Measurements from ENCODE around the gene DPP6. TPM values are rescaled to one million over a fixed set of nuclear protein-coding genes. Genes with fewer than 3 reads are reported as not detected.

The DPP6 gene
- total RNA-seq, 4 donors from 2014 or later: 0.38 TPM; not detected in 2

GRCh38 chr7:154579711-154580110 is 527.5 kb downstream of the DPP6 start:
- no peak overlapping the region for H3K4me3 ChIP-seq
- H3K27me3 ChIP-seq: no peaks in the 10 kb centered on the region
- H3K9me3 ChIP-seq: peaks cover 0 to 6% (median 0%) of the 10 kb centered on the region in 3 donors
- whole genome bisulfite sequencing, 2 donors: 82 to 87% methylated on average over 8 to 9 of the region's 9 CpGs
- no peak overlapping the region for H3K27ac ChIP-seq
- H3K36me3 ChIP-seq: no peaks in the 10 kb centered on the region
- intact Hi-C loops (cut with DNase I): no loop called here
- H3K4me1 ChIP-seq: no peaks in the 10 kb centered on the region
- TF ChIP-seq, protein P1, sequence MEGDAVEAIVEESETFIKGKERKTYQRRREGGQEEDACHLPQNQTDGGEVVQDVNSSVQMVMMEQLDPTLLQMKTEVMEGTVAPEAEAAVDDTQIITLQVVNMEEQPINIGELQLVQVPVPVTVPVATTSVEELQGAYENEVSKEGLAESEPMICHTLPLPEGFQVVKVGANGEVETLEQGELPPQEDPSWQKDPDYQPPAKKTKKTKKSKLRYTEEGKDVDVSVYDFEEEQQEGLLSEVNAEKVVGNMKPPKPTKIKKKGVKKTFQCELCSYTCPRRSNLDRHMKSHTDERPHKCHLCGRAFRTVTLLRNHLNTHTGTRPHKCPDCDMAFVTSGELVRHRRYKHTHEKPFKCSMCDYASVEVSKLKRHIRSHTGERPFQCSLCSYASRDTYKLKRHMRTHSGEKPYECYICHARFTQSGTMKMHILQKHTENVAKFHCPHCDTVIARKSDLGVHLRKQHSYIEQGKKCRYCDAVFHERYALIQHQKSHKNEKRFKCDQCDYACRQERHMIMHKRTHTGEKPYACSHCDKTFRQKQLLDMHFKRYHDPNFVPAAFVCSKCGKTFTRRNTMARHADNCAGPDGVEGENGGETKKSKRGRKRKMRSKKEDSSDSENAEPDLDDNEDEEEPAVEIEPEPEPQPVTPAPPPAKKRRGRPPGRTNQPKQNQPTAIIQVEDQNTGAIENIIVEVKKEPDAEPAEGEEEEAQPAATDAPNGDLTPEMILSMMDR (IDR thresholded peaks at IDR 0.05): no peak
- no peak for TF ChIP-seq POLR2A (IDR thresholded peaks at IDR 0.05)
- no peak for DNase-seq

- H3K27ac ChIP-seq: no peak overlapping the region
- intact Hi-C loops (cut with DNase I): no loop called here
- no peaks in the 10 kb centered on the region for H3K36me3 ChIP-seq
- H3K4me3 ChIP-seq: no peak overlapping the region
- no peaks in the 10 kb centered on the region for H3K27me3 ChIP-seq
- DNase-seq: no peak
- peaks cover 0 to 15% (median 0%) of the 10 kb centered on the region in 3 donors for H3K9me3 ChIP-seq
- H3K4me1 ChIP-seq: no peaks in the 10 kb centered on the region
- WGBS, 2 donors: 77 to 85% methylated on average over 10 of the region's 10 CpGs
- TF ChIP-seq, protein P1 (IDR thresholded peaks at IDR 0.05): no peak
These were observed 529.2 kb downstream of the DPP6 start for GRCh38 chr7:154581251-154581890.

- WGBS, 2 donors: 88 to 90% methylated on average over 8 to 15 of the region's 15 CpGs
- Histone ChIP-seq H3K4me3 (no peak overlapping the region), H3K4me1 (no peaks in the 10 kb centered on the region), H3K27me3 (no peaks in the 10 kb centered on the region), H3K9me3 (peaks cover 0 to 19% (median 0%) of the 10 kb centered on the region in 3 donors), H3K36me3 (no peaks in the 10 kb centered on the region), H3K27ac (no peak overlapping the region)
- TF ChIP-seq, protein P1 (IDR thresholded peaks at IDR 0.05): no peak
- no peak for TF ChIP-seq POLR2A (IDR thresholded peaks at IDR 0.05)
- no peak for DNase-seq
- intact Hi-C loops (cut with DNase I): no loop called here
These were observed 531.3 kb downstream of the DPP6 start for GRCh38 chr7:154583454-154583853.

DNA sequence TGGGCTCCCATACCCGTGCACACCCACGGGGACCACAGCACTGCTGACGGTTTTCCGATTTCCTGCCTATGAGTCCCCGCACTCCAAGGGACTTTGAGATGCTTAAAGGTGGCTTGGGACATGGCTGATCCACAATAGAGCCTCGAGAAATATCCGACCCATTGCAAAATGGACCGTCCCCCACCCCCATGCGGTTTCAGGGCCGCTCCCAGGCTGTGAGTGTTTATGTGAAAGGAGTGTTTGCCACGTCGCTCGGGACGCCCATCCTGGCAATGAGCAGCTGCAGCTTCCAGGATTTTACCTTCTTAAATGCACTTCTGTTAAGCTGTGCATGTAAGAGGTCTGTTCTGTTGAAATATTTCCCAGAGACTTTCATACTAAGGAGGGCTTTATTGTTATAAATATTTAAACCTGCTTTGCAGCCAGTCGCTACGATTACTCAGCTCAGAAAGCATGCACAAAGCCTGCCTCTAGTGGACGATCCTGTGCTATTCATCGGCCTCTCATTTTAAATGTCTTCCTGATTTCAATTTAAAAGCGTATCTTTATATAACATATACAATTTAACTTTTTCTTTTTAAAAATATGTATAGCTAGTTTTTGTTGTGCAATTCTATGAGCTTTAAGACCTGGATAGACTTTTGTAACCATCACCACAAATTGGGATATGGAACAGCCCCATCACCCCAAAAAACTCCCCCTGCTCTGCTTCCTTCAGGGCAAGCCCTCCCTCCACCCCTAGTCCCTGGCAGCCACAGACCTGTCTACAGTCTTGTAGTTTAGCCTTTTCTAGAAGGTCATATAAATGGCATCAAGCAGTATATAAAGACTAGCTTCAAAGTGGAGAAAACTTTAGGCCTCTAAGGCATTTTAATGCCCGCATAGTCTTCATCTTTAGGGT is 532.4 kb downstream of the DPP6 start:
- no peaks in the 10 kb centered on the region for H3K27me3 ChIP-seq
- intact Hi-C loops (cut with DNase I): no loop called here
- H3K27ac ChIP-seq: no peak overlapping the region
- DNase-seq: no peak
- WGBS, 2 donors: 48 to 62% methylated on average over 16 to 18 of the region's 20 CpGs
- no peak for TF ChIP-seq POLR2A (IDR thresholded peaks at IDR 0.05)
- TF ChIP-seq, protein P1 (IDR thresholded peaks at IDR 0.05): peak in 1 of 6 experiments; percentile 14
- no peaks in the 10 kb centered on the region for H3K36me3 ChIP-seq
- H3K4me3 ChIP-seq: no peak overlapping the region
- peaks cover 0 to 17% (median 0%) of the 10 kb centered on the region in 3 donors for H3K9me3 ChIP-seq
- no peaks in the 10 kb centered on the region for H3K4me1 ChIP-seq

DNA sequence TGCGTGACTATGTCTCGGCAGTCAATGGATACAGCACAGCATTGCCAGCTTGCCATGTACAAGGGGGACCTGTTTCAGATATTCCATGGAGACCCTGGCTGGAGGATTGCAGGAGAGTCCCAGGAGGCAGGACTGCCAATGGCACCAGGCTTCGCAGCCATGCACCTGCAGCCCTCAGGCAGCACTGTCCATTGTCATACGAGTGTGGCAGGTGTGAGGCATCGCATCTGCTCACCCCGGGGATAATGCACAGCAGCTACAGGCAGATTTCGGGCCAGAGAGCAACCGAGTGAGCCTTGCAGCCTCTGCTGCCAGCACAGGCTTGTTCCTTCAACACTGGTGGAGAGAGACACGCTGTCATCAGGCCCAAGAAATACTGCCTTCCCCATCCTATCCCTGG is 535.6 kb downstream of the DPP6 start:
- Histone ChIP-seq H3K36me3 (no peaks in the 10 kb centered on the region), H3K27me3 (no peaks in the 10 kb centered on the region), H3K27ac (no peak overlapping the region), H3K4me1 (no peaks in the 10 kb centered on the region), H3K4me3 (no peak overlapping the region), H3K9me3 (peaks cover 0 to 27% (median 0%) of the 10 kb centered on the region in 3 donors)
- DNase-seq: no peak
- WGBS, 2 donors: 65 to 86% methylated on average over 2 to 7 of the region's 9 CpGs
- intact Hi-C loops (cut with DNase I): no loop called here
- TF ChIP-seq POLR2A (IDR thresholded peaks at IDR 0.05): no peak
- TF ChIP-seq, protein P1 (IDR thresholded peaks at IDR 0.05): no peak
